ENCODE measurements around the gene MBD6. TPM values are rescaled to one million over a fixed set of nuclear protein-coding genes. Genes with fewer than 3 reads are reported as not detected.
A peak's percentile ranks its signal among the peaks of the same experiment; 100 is the strongest.

MBD6 gene, protein sequence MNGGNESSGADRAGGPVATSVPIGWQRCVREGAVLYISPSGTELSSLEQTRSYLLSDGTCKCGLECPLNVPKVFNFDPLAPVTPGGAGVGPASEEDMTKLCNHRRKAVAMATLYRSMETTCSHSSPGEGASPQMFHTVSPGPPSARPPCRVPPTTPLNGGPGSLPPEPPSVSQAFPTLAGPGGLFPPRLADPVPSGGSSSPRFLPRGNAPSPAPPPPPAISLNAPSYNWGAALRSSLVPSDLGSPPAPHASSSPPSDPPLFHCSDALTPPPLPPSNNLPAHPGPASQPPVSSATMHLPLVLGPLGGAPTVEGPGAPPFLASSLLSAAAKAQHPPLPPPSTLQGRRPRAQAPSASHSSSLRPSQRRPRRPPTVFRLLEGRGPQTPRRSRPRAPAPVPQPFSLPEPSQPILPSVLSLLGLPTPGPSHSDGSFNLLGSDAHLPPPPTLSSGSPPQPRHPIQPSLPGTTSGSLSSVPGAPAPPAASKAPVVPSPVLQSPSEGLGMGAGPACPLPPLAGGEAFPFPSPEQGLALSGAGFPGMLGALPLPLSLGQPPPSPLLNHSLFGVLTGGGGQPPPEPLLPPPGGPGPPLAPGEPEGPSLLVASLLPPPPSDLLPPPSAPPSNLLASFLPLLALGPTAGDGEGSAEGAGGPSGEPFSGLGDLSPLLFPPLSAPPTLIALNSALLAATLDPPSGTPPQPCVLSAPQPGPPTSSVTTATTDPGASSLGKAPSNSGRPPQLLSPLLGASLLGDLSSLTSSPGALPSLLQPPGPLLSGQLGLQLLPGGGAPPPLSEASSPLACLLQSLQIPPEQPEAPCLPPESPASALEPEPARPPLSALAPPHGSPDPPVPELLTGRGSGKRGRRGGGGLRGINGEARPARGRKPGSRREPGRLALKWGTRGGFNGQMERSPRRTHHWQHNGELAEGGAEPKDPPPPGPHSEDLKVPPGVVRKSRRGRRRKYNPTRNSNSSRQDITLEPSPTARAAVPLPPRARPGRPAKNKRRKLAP
- total RNA-seq: 10 to 100 TPM; 80.9 to 85.4 TPM

DNA sequence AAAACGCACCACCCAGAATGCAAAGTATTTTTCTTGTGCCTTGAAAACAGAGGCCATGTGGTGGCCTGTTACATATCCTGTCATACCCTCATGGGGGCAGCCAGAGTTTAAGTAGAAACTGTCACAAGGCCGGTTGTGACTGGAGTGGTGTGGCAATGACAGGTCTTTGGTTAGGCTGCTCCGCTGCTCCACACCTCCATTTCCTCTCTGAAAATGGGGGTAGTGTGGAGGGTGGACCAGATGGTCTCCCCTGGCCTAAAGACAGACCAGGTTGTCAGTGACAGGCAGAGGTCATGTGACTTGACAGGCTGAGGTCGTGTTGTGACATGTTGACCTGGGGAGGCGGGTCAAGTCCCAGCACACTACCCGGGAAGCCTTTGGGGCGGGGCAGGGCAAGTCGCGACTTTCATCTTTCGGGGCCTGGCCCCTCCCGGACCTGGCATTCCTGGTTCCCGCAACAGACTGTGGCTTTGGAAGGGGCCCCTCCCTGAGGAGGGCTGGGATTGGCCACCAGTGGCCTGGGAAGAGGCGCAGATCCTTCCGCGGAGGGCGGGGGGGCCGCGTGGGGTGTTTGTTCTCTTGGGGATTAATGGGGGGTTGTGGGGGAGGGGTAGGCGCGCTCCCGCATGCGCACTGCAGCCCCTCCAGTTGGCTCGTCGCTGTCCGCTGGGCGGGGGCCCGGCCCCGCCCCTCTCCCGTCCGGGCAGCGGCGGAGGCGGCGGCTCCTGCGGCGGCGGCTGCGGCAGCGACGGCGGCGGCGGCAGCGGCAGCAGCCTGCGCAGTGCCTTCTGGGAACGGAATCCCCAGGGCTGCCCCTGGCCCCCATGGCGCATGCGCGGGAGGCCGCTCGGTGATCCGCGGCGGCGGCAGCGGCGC is at the start of gene MBD6:
Gene MBD6 (plus strand): TSS at position 814 of the 876 bp plus-strand sequence. CDS start 1,480 bp downstream, outside the sequence.
- CTCF ChIA-PET: no interaction called here

DNA sequence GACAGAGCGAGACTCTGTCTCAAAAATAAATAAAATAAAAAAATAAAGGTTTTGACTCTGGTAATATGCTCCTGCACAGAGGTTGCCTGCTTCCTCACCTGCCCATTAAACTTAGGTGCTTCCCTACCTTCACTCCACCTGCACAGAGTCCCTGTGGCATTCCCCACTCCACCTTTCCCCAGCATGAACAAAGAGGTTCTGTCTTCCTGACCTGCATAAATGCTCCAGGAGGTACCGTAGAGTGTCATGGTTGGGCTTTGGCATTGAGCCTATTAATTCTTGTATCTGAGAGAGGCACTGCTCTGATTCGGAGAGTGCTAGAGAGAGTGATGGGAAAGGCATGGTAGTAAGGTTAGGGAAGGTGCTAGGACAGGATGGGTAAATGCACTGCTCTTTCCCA is 49.2 kb upstream of the MBD6 start:
- DNase-seq (no peak), ATAC-seq (no peak)
- no peaks in the 10 kb centered on the region for H3K9me3 Mint-ChIP-seq (ENCODE audit: low read depth)
- no peak overlapping the region for H3K27ac Mint-ChIP-seq
- no peak overlapping the region for H3K4me3 Mint-ChIP-seq
- no peaks in the 10 kb centered on the region for H3K27me3 Mint-ChIP-seq
- CTCF ChIA-PET: interaction anchor here (12.4 kb wide), 1 partner anchor 11 kb away, joined by 193 read pairs; the partner anchor contains the start of gene GLI1
- H3K4me1 Mint-ChIP-seq: peaks cover 41% of the 10 kb centered on the region
- peaks cover 59% of the 10 kb centered on the region for H3K36me3 Mint-ChIP-seq

More for the DNA sequence above, at the start of gene MBD6:
- DNase-seq: peak; percentile 94
- Mint-ChIP-seq H3K27ac (peak within 1 kb of the TSS; percentile 100), H3K36me3 (peaks cover 31% of the 10 kb centered on the region), H3K9me3 (ENCODE audit: low read depth) (no peaks in the 10 kb centered on the region), H3K4me1 (peaks cover 50% of the 10 kb centered on the region), H3K27me3 (no peaks in the 10 kb centered on the region), H3K4me3 (peak within 1 kb of the TSS; percentile 92)
- peak; percentile 50 for ATAC-seq

DNA sequence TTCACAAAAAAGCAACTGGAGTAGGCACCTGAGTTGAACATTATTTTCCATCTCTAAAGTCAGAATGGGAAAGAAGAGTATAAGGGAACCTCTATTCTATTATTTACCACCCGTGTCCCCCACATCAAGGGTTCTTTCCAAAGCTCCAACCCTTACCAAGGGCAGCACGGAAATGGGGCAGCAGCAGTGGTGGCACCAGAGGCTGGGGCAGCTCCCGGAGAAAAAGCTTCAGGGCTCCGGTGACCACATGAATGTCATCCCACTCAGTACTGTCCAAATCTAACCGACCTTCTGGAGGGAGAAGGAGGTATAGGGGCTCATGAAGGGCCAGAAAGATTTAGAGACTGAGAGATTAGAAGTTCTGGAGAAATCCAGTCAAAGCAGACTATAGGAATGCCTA is 48.7 kb upstream of the MBD6 start:
- Mint-ChIP-seq H3K27me3 (no peaks in the 10 kb centered on the region), H3K27ac (no peak overlapping the region), H3K36me3 (peaks cover 62% of the 10 kb centered on the region), H3K9me3 (ENCODE audit: low read depth) (no peaks in the 10 kb centered on the region), H3K4me1 (peaks cover 46% of the 10 kb centered on the region), H3K4me3 (peak overlapping the region; percentile 39)
- ATAC-seq: no peak
- CTCF ChIA-PET: interaction anchor here (1.0 to 12.4 kb wide), 2 partner anchors 12 to 18 kb away, joined by 3 to 193 read pairs; partner anchors contain the start of gene GLI1
- no peak for DNase-seq

DNA sequence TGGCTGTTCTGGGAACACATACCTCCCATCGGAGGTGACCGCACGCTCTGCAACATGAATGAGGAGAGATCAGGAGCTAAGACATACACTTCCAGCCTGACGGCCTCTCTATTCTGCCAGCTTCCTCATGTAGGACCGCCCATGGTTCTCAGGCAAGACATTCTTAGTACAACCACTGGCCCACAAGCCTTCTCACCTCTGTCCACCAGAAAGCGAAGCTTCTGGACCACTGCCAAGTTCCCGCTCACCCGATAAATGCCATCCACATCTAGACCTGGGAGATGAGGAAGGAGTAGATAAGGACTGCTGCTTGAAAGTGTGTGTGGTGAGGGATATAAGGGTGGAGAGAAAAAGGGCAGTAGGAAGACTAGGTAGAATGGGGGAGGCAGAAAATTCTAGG is 48.2 kb upstream of the MBD6 start:
- Mint-ChIP-seq H3K9me3 (ENCODE audit: low read depth) (no peaks in the 10 kb centered on the region), H3K36me3 (peaks cover 58% of the 10 kb centered on the region), H3K27me3 (no peaks in the 10 kb centered on the region), H3K27ac (peak overlapping the region; percentile 20), H3K4me3 (peak overlapping the region; percentile 39), H3K4me1 (peaks cover 48% of the 10 kb centered on the region)
- ATAC-seq (no peak), DNase-seq (no peak)
- CTCF ChIA-PET: interaction anchor here (1.0 to 12.4 kb wide), 3 partner anchors 12 to 18 kb away, joined by 3 to 193 read pairs (median 4); partner anchors contain the start of gene GLI1

DNA sequence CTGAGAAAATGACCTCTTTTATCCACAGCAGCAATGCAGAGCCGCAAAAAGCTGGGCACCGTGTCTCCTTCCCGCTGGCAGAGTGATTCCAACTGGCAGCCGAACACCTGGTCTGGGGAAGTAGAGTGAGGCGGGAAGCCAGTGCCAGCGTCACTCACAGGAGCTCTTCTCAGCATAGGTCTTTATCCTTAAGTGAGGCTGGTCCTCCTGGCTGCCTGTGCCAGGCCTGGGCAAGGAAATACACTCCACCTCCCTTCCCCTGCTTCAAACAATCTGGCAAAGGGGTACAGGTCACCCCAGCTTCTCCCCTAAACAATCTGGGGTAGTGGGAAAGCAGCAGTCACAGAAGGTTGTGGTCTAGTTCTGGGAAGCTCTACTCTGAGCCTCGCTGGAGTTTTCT is 47.8 kb upstream of the MBD6 start:
- Mint-ChIP-seq H3K4me3 (peak overlapping the region; percentile 39), H3K27me3 (no peaks in the 10 kb centered on the region), H3K27ac (peak overlapping the region; percentile 16), H3K9me3 (ENCODE audit: low read depth) (no peaks in the 10 kb centered on the region), H3K4me1 (peaks cover 50% of the 10 kb centered on the region), H3K36me3 (peaks cover 54% of the 10 kb centered on the region)
- ATAC-seq: no peak
- no peak for DNase-seq
- CTCF ChIA-PET: interaction anchor here (0.7 to 12.4 kb wide), 6 partner anchors 11 to 232 kb away, joined by 3 to 193 read pairs (median 4); partner anchors contain the start of gene GLI1

DNA sequence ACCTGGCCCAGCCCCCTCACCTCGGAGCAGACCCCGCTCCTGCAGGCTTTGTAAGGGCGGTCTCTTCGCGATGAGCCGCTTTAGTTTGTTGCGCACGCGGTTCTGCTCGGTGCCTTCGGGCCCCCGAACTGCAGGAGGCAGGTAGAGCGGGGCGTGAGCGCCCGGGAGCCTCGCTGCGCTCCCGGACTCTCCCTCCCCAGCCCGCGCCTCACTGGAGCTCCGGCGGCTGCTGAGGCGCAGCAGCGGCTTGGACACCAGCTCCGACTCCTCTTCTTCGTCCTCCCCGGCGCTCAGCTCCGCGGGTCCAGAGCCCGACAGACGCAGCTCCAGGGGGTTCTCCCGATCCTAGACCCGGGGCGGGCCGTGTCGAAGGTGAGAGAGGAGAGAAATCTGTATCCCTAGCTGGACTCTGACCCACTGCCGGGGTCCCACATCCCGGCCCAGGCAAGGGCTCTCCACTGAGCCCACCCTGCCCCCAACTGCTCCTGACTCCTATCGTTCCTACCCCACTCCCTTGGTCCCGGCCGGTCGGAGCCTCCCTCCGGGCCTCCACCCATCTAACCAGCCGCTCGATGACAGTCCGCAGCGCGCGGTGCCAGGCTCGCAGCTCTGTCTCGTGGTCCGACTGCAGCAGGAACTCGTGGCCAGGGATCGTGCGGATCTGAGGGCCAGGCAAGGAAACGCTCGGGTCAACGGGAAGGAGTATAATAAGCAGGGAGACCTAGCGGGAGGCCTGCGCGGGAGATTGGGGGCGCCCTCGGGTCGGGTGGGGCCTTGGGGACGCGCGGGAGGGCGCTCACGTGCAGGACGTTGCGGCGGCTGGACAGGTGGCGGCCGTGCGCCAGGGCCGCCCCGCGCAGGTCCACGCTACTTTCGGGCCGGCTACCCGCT is 47.1 kb upstream of the MBD6 start:
- Mint-ChIP-seq H3K27ac (peak overlapping the region; percentile 54), H3K4me1 (peaks cover 55% of the 10 kb centered on the region), H3K36me3 (peaks cover 52% of the 10 kb centered on the region), H3K9me3 (ENCODE audit: low read depth) (no peaks in the 10 kb centered on the region), H3K27me3 (no peaks in the 10 kb centered on the region), H3K4me3 (peak overlapping the region; percentile 89)
- no peak for ATAC-seq
- CTCF ChIA-PET: interaction anchor here (0.7 to 12.4 kb wide), 15 partner anchors 10 to 233 kb away, joined by 3 to 193 read pairs (median 5); partner anchors contain the start of genes GLI1 and MARS1
- DNase-seq: no peak

DNA sequence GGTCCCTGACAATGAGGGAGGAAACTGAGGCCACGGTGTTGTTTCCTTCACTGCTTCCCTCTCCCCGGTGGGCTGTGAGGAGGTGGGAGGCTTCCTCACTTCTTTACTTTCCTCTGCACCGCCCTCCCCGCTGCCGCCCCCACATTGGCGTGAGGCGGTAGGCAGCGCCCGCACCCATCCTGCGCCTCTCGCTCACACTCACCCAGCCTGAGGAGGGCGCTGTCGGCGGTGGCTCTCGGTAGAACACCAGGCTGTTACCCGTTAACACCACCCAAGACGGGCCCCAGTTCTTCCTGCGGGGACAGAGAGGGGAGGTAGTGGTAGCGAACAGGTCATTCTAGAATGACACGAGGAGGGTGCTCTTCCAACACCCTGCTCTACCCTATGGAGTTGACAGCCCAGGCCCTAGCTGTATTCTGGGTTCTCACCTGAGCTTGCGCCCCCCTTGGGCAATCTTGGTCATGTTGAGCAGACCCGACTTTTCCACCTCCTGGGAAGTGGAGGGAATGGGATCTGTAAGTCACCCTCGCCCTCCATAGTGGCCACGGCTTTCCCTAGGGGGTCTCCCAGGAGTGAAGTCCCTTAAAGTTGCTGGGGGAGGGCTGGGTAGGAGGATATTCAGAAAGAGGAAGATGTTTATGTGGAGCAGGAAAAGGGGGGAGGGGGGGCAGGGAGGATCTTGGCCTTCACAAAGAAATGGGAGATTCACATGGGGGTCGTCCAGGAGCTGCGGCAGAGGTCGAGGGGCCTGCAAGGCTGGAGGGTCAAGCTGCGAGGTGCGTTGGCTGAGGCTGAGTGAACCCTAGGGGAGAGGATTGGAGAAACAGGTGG is 46.2 kb upstream of the MBD6 start:
- peaks cover 62% of the 10 kb centered on the region for H3K4me1 Mint-ChIP-seq
- H3K27me3 Mint-ChIP-seq: no peaks in the 10 kb centered on the region
- CTCF ChIA-PET: interaction anchor here (0.5 to 12.4 kb wide), 20 partner anchors 10 to 236 kb away, joined by 3 to 193 read pairs (median 4); partner anchors contain the start of genes GLI1, MARS1 and OS9
- ATAC-seq (peak; percentile 25), DNase-seq (peak; percentile 89)
- no peaks in the 10 kb centered on the region for H3K9me3 Mint-ChIP-seq (ENCODE audit: low read depth)
- H3K27ac Mint-ChIP-seq: peak overlapping the region; percentile 100
- H3K4me3 Mint-ChIP-seq: peak overlapping the region; percentile 89
- H3K36me3 Mint-ChIP-seq: peaks cover 52% of the 10 kb centered on the region

DNA sequence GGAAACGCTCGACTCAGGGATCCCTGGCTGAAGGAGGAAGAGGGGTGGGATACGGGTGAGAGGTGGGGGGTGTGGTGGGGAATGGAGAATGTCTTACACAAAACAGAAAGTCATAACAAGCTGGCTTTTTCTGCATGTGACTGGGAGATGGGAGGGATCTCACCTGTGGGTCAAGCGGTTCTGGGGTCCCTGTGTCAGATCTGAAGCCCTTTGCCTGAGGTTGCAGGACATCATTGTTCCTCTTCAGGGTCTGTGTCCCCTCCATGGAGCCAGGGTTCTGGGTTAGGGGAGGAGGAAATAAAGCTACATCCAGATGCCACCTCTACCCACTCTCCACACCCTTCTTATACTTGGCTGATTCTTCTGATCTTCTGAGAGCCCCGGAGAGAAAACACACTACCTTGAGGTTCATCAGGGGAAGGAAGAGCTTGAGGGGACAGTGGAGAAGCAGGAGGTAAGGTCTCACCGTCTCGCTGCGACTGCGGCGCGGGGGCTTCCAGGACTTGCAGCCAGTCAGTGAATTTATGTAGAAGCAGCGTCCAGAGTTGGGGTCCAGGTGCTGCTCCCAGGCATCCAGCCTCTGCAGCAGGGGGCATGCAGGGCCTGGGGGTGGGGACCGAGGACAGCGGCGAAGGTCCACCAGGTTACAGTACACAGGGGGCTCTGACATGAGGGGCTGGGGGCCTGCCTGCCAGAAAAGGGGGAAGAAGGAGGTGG is 45.5 kb upstream of the MBD6 start:
- DNase-seq: no peak
- CTCF ChIA-PET: interaction anchor here (0.5 to 12.4 kb wide), 22 partner anchors 10 to 265 kb away, joined by 3 to 193 read pairs (median 4); partner anchors contain the start of genes GLI1, MARS1 and OS9
- Mint-ChIP-seq H3K4me1 (peaks cover 66% of the 10 kb centered on the region), H3K27ac (peak overlapping the region; percentile 100), H3K9me3 (ENCODE audit: low read depth) (no peaks in the 10 kb centered on the region), H3K4me3 (peak overlapping the region; percentile 89), H3K27me3 (no peaks in the 10 kb centered on the region), H3K36me3 (peaks cover 48% of the 10 kb centered on the region)
- no peak for ATAC-seq

DNA sequence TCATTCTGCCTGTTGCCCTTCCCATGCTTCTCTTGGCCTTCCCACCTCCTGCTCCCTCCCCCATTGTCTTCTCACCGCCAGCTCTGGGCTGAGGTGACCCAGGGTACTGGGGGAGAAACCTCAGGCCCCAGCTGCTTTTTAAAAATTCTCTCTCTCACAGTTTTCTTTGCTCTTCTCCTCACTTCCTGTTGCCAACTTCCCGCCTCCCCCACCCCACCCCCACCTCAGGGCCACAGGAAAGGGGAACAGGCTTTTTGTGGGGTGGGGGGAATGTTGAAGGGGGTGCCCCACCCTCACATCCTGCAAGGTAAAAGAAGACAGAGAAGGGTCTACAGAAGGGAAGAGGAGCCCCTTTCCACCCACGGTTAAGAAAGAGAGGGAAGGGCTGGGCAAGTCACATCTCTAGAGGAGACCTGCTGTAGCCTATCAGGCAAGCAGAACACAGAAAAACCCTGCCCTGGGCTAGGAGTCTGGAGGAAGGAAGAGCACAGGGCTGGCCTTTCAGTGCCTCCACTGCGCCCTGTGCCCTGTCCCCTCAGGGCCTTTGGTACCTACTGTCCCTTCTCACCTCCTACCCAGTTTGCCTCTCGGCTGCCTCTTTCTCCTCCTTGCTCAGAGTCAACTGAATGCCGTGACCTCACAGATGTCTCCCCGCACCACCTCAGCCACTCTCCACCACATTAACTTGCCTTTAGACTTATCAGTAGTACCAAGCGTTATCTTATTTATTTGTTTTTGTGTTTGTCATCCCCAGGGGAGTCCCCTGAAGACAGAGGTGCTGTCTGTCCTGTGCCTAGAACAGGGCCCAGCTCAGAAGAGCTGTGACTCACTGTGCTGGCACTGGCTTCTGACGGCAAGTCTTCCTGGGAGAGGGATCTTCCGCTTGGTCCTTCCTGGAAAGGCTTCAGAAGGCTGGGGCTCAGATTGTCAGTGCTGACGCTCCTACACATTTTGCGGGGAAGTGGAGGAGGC is 44.6 kb upstream of the MBD6 start:
- peak overlapping the region; percentile 100 for H3K27ac Mint-ChIP-seq
- H3K9me3 Mint-ChIP-seq (ENCODE audit: low read depth): no peaks in the 10 kb centered on the region
- H3K4me1 Mint-ChIP-seq: peaks cover 61% of the 10 kb centered on the region
- ATAC-seq (peak; percentile 51), DNase-seq (peak; percentile 73)
- H3K27me3 Mint-ChIP-seq: no peaks in the 10 kb centered on the region
- H3K4me3 Mint-ChIP-seq: peak overlapping the region; percentile 89
- peaks cover 41% of the 10 kb centered on the region for H3K36me3 Mint-ChIP-seq
- CTCF ChIA-PET: interaction anchor here (0.8 to 12.4 kb wide), 16 partner anchors 9 to 264 kb away, joined by 3 to 193 read pairs (median 5); partner anchors contain the start of genes GLI1, MARS1 and OS9
